ENCODE results near the gene MED13. TPM values are rescaled to one million over a fixed set of nuclear protein-coding genes. Genes with fewer than 3 reads are reported as not detected.

MED13 gene
- total and polyA plus RNA-seq, 9 of the 15 experiments (the other 6 are each of a cell fraction or from before 2014, with no cell fraction given), result 5.4 to 48.4 (median 28.2) TPM

DNA sequence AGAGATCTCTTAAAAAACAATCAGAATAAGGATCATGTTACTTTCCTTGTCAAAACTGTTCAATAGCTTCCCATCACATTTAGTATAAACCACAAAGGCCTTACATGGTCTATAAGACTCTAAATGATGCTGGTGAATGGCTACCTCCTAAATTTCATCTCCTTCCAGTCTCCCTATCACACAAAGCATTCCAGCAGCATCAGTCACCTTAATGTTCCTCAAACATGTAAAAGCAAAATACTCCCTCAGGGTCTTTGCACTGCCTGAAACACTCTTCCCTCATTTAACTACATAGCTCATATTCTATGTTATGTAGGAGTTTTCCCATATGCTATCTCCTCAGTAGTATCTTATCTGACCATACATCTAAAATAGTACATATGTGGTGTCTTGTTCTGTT lies 83.8 kb downstream of the MED13 start:
- H3K4me2 ChIP-seq (ENCODE audit: insufficient read depth, low read length), result no peak overlapping the region

More for the DNA sequence above, 83.8 kb downstream of the MED13 start:
- no peak for DNase-seq (ENCODE audit: extremely low read depth in 1 of 4, low spot score in 3 of 4)
- POLR2A ChIA-PET, result interaction anchor here (1.0 kb wide), 1 partner anchor 11 kb away, joined by 3 read pairs; no protein-coding TSS in a partner anchor
- H3K79me2 ChIP-seq (ENCODE audit: control insufficient read depth, insufficient read depth, low read length), result peaks cover 32% of the 10 kb centered on the region
- in situ Hi-C loops (cut with MboI) (no loop called here), intact Hi-C loops (cut with micrococcal nuclease) (no loop called here)
- ATAC-seq, result no peak
- no peak overlapping the region for H3K27ac ChIP-seq (ENCODE audit: extremely low read depth, low read depth, low read length)
- no peak overlapping the region for H3K9ac ChIP-seq (ENCODE audit: insufficient read depth in 1 of 2, low read depth in 2 of 2, low read length in 2 of 2)
- FAIRE-seq, result no peak
- no peaks in the 10 kb centered on the region for H4K20me1 ChIP-seq (replicated peaks; ENCODE audit: control insufficient read depth, insufficient read depth, low read length)
- TF ChIP-seq, protein P1, sequence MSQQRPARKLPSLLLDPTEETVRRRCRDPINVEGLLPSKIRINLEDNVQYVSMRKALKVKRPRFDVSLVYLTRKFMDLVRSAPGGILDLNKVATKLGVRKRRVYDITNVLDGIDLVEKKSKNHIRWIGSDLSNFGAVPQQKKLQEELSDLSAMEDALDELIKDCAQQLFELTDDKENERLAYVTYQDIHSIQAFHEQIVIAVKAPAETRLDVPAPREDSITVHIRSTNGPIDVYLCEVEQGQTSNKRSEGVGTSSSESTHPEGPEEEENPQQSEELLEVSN (IDR thresholded peaks at IDR 0.05; ENCODE audit: borderline replicate concordance in 1 of 2, extremely low read depth in 1 of 2, insufficient read depth in 1 of 2, insufficient read length in 1 of 2, low read depth in 1 of 2, low read length in 1 of 2, poor library complexity in 1 of 2, severe bottlenecking in 1 of 2), result no peak
- TF ChIP-seq, protein P2, sequence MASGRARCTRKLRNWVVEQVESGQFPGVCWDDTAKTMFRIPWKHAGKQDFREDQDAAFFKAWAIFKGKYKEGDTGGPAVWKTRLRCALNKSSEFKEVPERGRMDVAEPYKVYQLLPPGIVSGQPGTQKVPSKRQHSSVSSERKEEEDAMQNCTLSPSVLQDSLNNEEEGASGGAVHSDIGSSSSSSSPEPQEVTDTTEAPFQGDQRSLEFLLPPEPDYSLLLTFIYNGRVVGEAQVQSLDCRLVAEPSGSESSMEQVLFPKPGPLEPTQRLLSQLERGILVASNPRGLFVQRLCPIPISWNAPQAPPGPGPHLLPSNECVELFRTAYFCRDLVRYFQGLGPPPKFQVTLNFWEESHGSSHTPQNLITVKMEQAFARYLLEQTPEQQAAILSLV (tag; IDR thresholded peaks at IDR 0.05), result no peak
- TF ChIP-seq, protein P3, sequence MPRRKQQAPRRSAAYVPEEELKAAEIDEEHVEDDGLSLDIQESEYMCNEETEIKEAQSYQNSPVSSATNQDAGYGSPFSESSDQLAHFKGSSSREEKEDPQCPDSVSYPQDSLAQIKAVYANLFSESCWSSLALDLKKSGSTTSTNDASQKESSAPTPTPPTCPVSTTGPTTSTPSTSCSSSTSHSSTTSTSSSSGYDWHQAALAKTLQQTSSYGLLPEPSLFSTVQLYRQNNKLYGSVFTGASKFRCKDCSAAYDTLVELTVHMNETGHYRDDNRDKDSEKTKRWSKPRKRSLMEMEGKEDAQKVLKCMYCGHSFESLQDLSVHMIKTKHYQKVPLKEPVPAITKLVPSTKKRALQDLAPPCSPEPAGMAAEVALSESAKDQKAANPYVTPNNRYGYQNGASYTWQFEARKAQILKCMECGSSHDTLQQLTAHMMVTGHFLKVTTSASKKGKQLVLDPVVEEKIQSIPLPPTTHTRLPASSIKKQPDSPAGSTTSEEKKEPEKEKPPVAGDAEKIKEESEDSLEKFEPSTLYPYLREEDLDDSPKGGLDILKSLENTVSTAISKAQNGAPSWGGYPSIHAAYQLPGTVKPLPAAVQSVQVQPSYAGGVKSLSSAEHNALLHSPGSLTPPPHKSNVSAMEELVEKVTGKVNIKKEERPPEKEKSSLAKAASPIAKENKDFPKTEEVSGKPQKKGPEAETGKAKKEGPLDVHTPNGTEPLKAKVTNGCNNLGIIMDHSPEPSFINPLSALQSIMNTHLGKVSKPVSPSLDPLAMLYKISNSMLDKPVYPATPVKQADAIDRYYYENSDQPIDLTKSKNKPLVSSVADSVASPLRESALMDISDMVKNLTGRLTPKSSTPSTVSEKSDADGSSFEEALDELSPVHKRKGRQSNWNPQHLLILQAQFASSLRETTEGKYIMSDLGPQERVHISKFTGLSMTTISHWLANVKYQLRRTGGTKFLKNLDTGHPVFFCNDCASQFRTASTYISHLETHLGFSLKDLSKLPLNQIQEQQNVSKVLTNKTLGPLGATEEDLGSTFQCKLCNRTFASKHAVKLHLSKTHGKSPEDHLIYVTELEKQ (CRISPR knock-in tag; IDR thresholded peaks at IDR 0.05), result no peak
- TF ChIP-seq DACH1 (IDR thresholded peaks at IDR 0.05; ENCODE audit: partially characterized antibody), result no peak
- TF ChIP-seq ETS2 (tag; IDR thresholded peaks at IDR 0.05; ENCODE audit: borderline replicate concordance, poor library complexity, severe bottlenecking), result no peak
- TF ChIP-seq CBX1 (IDR thresholded peaks at IDR 0.05; ENCODE audit: low read depth), result no peak
- TF ChIP-seq SMAD3 (CRISPR knock-in tag; conservative IDR thresholded peaks at IDR 0.05), result no peak
- TF ChIP-seq JUND (IDR thresholded peaks at IDR 0.05; ENCODE audit: borderline replicate concordance, low read depth, low read length), result no peak
- no peak for TF ChIP-seq JUND (tag; IDR thresholded peaks at IDR 0.05; ENCODE audit: borderline replicate concordance, low read depth, low read length)
- TF ChIP-seq ZNF384 (IDR thresholded peaks at IDR 0.05; ENCODE audit: low read depth, low read length), result no peak
- H3K27me3 ChIP-seq (ENCODE audit: control insufficient read depth in 2 of 2, insufficient read depth in 2 of 2, low read length in 2 of 2), result no peaks in the 10 kb centered on the region
- no TSS peak for BruUV-seq (replicated peaks)
- H3K4me3 ChIP-seq, result no peak overlapping the region
- peaks cover 81% of the 10 kb centered on the region for H3K36me3 ChIP-seq (ENCODE audit: control insufficient read depth, insufficient read depth, low read length)
- H2AFZ ChIP-seq (ENCODE audit: low read depth, low read length), result no peak overlapping the region
- CTCF ChIA-PET (ENCODE audit: low intra/inter-chr PET ratio), result no interaction called here
- no peaks in the 10 kb centered on the region for H3K4me1 ChIP-seq (replicated peaks in 1 of 2; ENCODE audit: control insufficient read depth in 2 of 2, insufficient read depth in 2 of 2, low read length in 2 of 2)
- no peaks in the 10 kb centered on the region for H3K9me3 ChIP-seq (replicated peaks; ENCODE audit: control insufficient read depth, insufficient read depth, low read depth, low read length)
- no peaks in the 10 kb centered on the region for H3K9me1 ChIP-seq (ENCODE audit: control insufficient read depth, insufficient read depth, low read length)
